ENCODE data around the gene ADD3. TPM values are rescaled to one million over a fixed set of nuclear protein-coding genes. Genes with fewer than 3 reads are reported as not detected.

ADD3 gene
- total and polyA plus RNA-seq, 4 donors, result 15.4 to 55.9 (median 22.8) TPM

DNA sequence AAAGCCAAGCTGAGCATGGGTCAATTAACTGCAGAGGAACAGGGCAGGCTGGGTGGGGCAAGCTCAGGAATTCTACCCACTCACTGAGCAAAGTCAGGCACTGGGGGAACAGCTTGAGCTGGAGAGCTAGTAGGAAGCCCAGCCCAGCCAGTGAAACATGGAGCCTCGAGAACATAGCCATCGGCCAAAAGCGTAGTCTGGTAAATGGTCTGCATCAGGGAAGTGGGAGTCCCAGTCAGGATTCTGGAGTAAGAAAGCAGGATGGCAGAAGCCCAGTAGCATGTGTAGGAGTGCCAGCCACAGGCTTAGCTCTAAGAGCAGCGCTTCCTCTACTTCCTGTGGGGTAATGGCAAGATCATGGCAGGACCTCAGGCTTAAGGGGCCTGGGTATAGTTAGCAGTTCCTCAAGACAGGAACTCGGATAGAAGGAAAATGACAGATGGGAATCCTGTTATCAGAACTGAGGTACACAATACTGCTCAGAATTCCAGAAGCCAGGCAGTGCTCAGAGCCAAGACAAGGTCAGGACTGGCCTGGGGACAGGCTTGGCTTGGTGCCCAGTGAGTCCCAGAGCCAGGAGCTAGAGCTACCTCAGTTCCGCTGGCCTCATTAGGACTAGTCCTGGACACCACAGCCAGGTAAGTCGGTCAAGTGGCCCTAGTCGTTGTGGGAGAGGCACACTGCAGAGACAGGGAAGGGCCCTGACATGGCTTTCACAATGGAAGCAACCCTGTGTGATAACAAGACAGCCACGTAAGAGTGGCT is 134.3 kb downstream of the ADD3 start:
- H3K27ac ChIP-seq (ENCODE audit: low read depth in 1 of 2, low read length in 2 of 2), result peak overlapping the region; percentile 0 to 32
- H3K36me3 ChIP-seq (ENCODE audit: control insufficient read depth in 4 of 4, insufficient read depth in 3 of 4, low read depth in 1 of 4, low read length in 3 of 4), result no peaks in the 10 kb centered on the region
- 53% methylated on average over 9 of the region's 9 CpGs for WGBS
- peak in 1 of 2 donors; percentile 28 for TF ChIP-seq RAD21 (IDR thresholded peaks at IDR 0.05)
- TF ChIP-seq JUND (IDR thresholded peaks at IDR 0.05), result no peak
- TF ChIP-seq, protein P1, sequence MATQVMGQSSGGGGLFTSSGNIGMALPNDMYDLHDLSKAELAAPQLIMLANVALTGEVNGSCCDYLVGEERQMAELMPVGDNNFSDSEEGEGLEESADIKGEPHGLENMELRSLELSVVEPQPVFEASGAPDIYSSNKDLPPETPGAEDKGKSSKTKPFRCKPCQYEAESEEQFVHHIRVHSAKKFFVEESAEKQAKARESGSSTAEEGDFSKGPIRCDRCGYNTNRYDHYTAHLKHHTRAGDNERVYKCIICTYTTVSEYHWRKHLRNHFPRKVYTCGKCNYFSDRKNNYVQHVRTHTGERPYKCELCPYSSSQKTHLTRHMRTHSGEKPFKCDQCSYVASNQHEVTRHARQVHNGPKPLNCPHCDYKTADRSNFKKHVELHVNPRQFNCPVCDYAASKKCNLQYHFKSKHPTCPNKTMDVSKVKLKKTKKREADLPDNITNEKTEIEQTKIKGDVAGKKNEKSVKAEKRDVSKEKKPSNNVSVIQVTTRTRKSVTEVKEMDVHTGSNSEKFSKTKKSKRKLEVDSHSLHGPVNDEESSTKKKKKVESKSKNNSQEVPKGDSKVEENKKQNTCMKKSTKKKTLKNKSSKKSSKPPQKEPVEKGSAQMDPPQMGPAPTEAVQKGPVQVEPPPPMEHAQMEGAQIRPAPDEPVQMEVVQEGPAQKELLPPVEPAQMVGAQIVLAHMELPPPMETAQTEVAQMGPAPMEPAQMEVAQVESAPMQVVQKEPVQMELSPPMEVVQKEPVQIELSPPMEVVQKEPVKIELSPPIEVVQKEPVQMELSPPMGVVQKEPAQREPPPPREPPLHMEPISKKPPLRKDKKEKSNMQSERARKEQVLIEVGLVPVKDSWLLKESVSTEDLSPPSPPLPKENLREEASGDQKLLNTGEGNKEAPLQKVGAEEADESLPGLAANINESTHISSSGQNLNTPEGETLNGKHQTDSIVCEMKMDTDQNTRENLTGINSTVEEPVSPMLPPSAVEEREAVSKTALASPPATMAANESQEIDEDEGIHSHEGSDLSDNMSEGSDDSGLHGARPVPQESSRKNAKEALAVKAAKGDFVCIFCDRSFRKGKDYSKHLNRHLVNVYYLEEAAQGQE (IDR thresholded peaks at IDR 0.05), result peak; percentile 28
- no peak for TF ChIP-seq FOXA1 (IDR thresholded peaks at IDR 0.05)
- no peak overlapping the region for H3K9ac ChIP-seq (ENCODE audit: low read depth in 1 of 2, low read length in 2 of 2)
- no peaks in the 10 kb centered on the region for H3K27me3 ChIP-seq (ENCODE audit: control insufficient read depth in 4 of 4, insufficient read depth in 4 of 4, low read length in 3 of 4)
- peak; percentile 40 for DNase-seq (ENCODE audit: low spot score)
- no peaks in the 10 kb centered on the region for H3K9me3 ChIP-seq (ENCODE audit: control insufficient read depth in 4 of 4, low read length in 3 of 4)
- H3K4me1 ChIP-seq (ENCODE audit: control insufficient read depth in 4 of 4, insufficient read depth in 4 of 4, low read length in 3 of 4), result peaks cover 5 to 22% (median 11%) of the 10 kb centered on the region in 4 donors
- no peak overlapping the region for H3K4me3 ChIP-seq (ENCODE audit: low read depth in 1 of 3, low read length in 3 of 3)

DNA sequence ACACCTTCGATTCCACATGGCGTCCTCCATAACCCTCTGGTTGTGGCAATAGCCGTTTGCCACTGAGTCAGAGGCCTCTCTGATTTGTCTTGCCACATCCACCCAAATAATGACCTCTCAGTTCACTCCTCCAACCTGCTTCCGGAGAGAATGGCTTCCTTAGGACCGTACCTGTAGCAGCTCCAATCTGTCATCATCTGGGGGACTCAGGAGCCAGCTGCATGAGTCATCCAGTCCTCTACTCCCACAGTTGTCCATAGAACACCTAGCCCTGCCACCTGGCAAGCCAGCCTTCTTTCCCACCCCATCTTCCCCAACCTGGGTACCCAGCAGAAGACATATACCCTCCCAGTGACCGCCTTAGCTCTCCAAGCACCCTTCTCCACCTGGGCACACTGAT is 135.2 kb downstream of the ADD3 start:
- H3K4me3 ChIP-seq (ENCODE audit: low read depth in 1 of 3, low read length in 3 of 3), result no peak overlapping the region
- WGBS, result 89% methylated on average over 6 of the region's 6 CpGs
- no peaks in the 10 kb centered on the region for H3K27me3 ChIP-seq (ENCODE audit: control insufficient read depth in 4 of 4, insufficient read depth in 4 of 4, low read length in 3 of 4)
- DNase-seq (ENCODE audit: low spot score), result no peak
- peaks cover 5 to 22% (median 10%) of the 10 kb centered on the region in 4 donors for H3K4me1 ChIP-seq (ENCODE audit: control insufficient read depth in 4 of 4, insufficient read depth in 4 of 4, low read length in 3 of 4)
- no peak overlapping the region for H3K9ac ChIP-seq (ENCODE audit: low read depth in 1 of 2, low read length in 2 of 2)
- H3K36me3 ChIP-seq (ENCODE audit: control insufficient read depth in 4 of 4, insufficient read depth in 3 of 4, low read depth in 1 of 4, low read length in 3 of 4), result no peaks in the 10 kb centered on the region
- H3K9me3 ChIP-seq (ENCODE audit: control insufficient read depth in 4 of 4, low read length in 3 of 4), result no peaks in the 10 kb centered on the region
- H3K27ac ChIP-seq (ENCODE audit: low read depth in 1 of 2, low read length in 2 of 2), result no peak overlapping the region
- TF ChIP-seq ATF3 (IDR thresholded peaks at IDR 0.05), result no peak
- TF ChIP-seq RAD21 (IDR thresholded peaks at IDR 0.05), result no peak
- no peak for TF ChIP-seq HNF4A (conservative IDR thresholded peaks at IDR 0.05)
- TF ChIP-seq TAF1 (conservative IDR thresholded peaks at IDR 0.05), result no peak
- TF ChIP-seq JUND (IDR thresholded peaks at IDR 0.05), result no peak
- no peak for TF ChIP-seq GABPA (IDR thresholded peaks at IDR 0.05 in 1 of 2, conservative IDR thresholded peaks at IDR 0.05 in 1 of 2)
- TF ChIP-seq HNF4G (IDR thresholded peaks at IDR 0.05), result no peak
- TF ChIP-seq MAX (IDR thresholded peaks at IDR 0.05), result no peak
- TF ChIP-seq CTCF (IDR thresholded peaks at IDR 0.05; ENCODE audit: low read depth, low read length, missing input control), result no peak
- TF ChIP-seq EGR1 (IDR thresholded peaks at IDR 0.05; ENCODE audit: low read depth in 2 of 2), result no peak
- TF ChIP-seq NR2F2 (IDR thresholded peaks at IDR 0.05), result no peak
- TF ChIP-seq SP1 (IDR thresholded peaks at IDR 0.05), result no peak
- no peak for TF ChIP-seq FOXA1 (IDR thresholded peaks at IDR 0.05)
- TF ChIP-seq RXRA (IDR thresholded peaks at IDR 0.05), result no peak
- TF ChIP-seq, protein P1 (IDR thresholded peaks at IDR 0.05), result no peak
- TF ChIP-seq YY1 (IDR thresholded peaks at IDR 0.05), result no peak
- TF ChIP-seq, protein P2, sequence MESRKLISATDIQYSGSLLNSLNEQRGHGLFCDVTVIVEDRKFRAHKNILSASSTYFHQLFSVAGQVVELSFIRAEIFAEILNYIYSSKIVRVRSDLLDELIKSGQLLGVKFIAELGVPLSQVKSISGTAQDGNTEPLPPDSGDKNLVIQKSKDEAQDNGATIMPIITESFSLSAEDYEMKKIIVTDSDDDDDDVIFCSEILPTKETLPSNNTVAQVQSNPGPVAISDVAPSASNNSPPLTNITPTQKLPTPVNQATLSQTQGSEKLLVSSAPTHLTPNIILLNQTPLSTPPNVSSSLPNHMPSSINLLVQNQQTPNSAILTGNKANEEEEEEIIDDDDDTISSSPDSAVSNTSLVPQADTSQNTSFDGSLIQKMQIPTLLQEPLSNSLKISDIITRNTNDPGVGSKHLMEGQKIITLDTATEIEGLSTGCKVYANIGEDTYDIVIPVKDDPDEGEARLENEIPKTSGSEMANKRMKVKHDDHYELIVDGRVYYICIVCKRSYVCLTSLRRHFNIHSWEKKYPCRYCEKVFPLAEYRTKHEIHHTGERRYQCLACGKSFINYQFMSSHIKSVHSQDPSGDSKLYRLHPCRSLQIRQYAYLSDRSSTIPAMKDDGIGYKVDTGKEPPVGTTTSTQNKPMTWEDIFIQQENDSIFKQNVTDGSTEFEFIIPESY (IDR thresholded peaks at IDR 0.05), result no peak
- TF ChIP-seq FOXA2 (IDR thresholded peaks at IDR 0.05), result no peak
